ENCODE results near the gene RNF130.

DNA sequence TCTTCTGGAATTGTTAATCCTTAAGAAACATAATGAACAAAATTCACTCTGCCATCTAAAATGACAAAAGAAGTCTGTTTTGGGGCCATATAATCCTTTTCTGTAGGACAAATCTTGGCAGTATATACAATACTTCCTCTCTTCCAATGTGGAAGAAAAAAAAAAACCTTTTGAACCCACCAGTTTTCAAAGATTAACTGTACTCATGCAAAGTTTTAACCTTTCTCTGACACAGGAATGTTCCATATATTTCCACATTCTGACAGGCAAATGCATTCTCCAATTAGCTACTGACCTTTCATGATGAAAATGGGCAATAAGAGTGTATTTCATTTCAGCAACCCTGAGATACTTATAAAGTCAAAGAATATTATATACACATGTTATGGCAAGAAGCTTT is 65.4 kb downstream of the RNF130 start:
- no peak for TF ChIP-seq CTCF (IDR thresholded peaks at IDR 0.05)
- no peak for TF ChIP-seq EZH2 (IDR thresholded peaks at IDR 0.05)
- no peak for TF ChIP-seq EZH2phosphoT487 (IDR thresholded peaks at IDR 0.05)
